HUES64 (cell line): Measurements from ENCODE around the gene TROAP.

Experiments used
- H3K27ac ChIP-seq: 2 replicates; pipeline ENCODE4 v1.7.0; 2013; ENCODE audit warnings: low read depth, low read length, inconsistent platforms
- H3K27me3 ChIP-seq: 2 replicates; pipeline ENCODE4 v1.6.1; 2013; ENCODE audit warnings: mild to moderate bottlenecking, low read length; ENCODE audit not compliant: insufficient read depth
- H3K36me3 ChIP-seq: 2 replicates; pipeline ENCODE4 v1.6.1; 2013; ENCODE audit warnings: mild to moderate bottlenecking, low read length; ENCODE audit not compliant: insufficient read depth
- H3K4me1 ChIP-seq: 2 replicates; pipeline ENCODE4 v1.6.1; 2013; ENCODE audit warnings: mild to moderate bottlenecking, low read length, moderate library complexity; ENCODE audit not compliant: insufficient read depth
- H3K4me3 ChIP-seq: 2 replicates; pipeline ENCODE4 v1.5.1; 2013; ENCODE audit warnings: mild to moderate bottlenecking, low read length, moderate library complexity
- H3K9ac ChIP-seq: 2 replicates; pipeline ENCODE4 v1.6.1; 2013; ENCODE audit warnings: mild to moderate bottlenecking, low read depth, low read length
- H3K9me3 ChIP-seq: 2 replicates; pipeline ENCODE4 v1.6.1; 2013; ENCODE audit warnings: low read depth, low read length; ENCODE audit not compliant: insufficient read depth
- WGBS: fragments of 150-250, 120-280 bp; methylation state at CpG from one replicate; pipeline ENCODE4 v1.1.7; 2013; ENCODE audit warnings: missing lambda C conversion rate; 5-methylcytosine and 5-hydroxymethylcytosine counted together

Gene TROAP

DNA sequence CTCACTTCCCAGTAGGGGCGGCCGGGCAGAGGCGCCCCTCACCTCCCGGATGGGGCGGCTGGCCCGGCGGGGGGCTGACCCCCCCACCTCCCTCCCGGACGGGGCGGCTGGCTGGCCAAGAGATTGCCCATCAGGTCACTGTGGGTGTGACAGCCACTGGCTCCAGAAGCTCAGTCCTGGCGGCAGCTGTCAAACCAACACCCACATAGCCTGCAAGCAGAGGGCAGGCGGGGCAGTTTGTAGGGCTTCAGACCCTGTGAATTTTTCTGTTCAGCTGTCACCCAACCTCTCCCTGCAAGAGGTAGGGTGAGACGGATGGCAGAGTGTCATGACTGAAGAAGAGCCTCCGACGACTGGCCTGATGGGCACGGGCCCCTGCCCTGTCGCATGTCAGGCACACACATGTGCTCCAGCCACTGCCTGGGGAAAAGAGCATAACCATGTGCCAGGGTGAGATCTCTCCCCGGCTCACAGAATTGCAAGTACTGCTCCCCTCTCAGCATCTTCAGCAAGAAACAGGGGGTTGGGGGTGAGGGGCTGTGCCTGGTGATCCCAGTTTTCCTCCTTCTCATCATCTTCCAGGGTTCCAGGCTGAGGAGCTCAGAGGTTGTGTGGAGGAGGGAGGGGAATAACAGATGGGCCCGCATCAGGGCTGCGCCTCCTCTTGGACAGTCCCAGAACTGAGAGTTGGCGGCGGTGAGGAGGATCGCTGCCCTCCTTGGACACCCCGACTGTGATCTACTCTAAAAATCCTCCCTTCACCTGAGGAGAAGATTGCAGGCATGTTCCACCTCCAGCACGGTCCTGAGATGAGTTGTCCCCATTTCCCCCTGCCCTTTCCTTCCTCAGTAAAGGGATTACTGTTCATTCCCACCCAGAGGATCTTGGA lies 39.3 kb upstream of the TROAP start:
- H3K4me3 ChIP-seq, result no peak overlapping the region
- H3K36me3 ChIP-seq, result no peaks in the 10 kb centered on the region
- peaks cover 9% of the 10 kb centered on the region for H3K27me3 ChIP-seq
- peaks cover 17% of the 10 kb centered on the region; the same call in 1 of the 2 replicates for H3K4me1 ChIP-seq
- no peak overlapping the region for H3K27ac ChIP-seq
- H3K9ac ChIP-seq, result no peak overlapping the region
- 91% methylated on average over 25 of the region's 25 CpGs for WGBS
- no peaks in the 10 kb centered on the region for H3K9me3 ChIP-seq

DNA sequence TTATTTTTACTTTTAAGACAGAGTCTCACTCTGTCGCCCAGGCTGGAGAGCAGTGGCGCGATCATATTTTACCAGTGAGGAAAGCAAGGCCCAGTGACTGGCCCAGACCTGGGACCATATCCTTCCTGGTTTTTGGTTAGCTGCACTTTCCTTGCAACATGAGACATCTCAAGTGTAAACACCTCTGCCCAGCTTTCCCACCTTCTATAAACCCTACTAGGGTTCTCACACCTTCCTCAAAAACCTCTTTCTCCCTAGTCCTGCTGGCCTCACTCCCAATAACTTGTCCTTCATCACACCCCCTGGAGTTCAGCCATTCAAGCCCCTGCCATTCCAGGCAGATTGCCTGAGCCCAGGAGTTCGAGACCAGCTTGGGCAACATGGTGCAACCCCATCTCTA lies 38.4 kb upstream of the TROAP start:
- Histone ChIP-seq H3K9me3 (no peaks in the 10 kb centered on the region), H3K9ac (no peak overlapping the region), H3K27ac (no peak overlapping the region), H3K4me1 (peaks cover 13% of the 10 kb centered on the region; the same call in 1 of the 2 replicates), H3K27me3 (peaks cover 9% of the 10 kb centered on the region), H3K4me3 (no peak overlapping the region), H3K36me3 (no peaks in the 10 kb centered on the region)
- 94% methylated on average over 4 of the region's 4 CpGs for WGBS

- no peak overlapping the region for H3K9ac ChIP-seq
- no peak overlapping the region for H3K4me3 ChIP-seq
- no peaks in the 10 kb centered on the region for H3K9me3 ChIP-seq
- H3K4me1 ChIP-seq, result 0 out of 2 replicates have a peak, but pooled peaks cover 3% of the 10 kb centered on the region
- 65% methylated on average over 6 of the region's 6 CpGs for WGBS
- H3K27me3 ChIP-seq, result peaks cover 29% of the 10 kb centered on the region
- H3K27ac ChIP-seq, result no peak overlapping the region
- H3K36me3 ChIP-seq, result no peaks in the 10 kb centered on the region
Measured at GRCh38 chr12:49287876-49288275, 35.2 kb upstream of the TROAP start.

DNA sequence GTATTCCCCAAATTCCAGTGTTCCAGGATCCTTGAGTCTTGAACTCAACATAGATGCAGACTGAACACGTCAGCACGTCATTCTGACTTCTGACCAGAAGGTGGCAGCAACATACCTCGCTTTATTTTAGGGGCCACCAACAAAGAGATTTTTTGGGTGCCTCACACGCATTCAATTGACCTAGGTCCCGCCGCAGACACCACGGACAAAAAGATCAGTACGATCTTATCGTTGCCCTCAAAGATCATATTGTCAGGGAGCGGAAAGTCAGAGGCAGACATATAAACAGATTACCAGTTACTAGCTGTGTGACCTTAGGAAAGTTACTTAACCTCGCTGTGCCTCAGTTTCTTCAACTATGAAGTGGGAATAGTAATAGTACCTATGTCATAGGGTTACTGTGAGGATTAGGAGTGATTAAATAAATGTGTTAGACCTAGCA lies 34.6 kb upstream of the TROAP start:
- H3K9ac ChIP-seq, result no peak overlapping the region
- no peak overlapping the region for H3K4me3 ChIP-seq
- 0 out of 2 replicates have a peak, but pooled peaks cover 3% of the 10 kb centered on the region for H3K4me1 ChIP-seq
- no peaks in the 10 kb centered on the region for H3K36me3 ChIP-seq
- H3K9me3 ChIP-seq, result no peaks in the 10 kb centered on the region
- no peak overlapping the region for H3K27ac ChIP-seq
- 20% methylated on average over 11 of the region's 11 CpGs for WGBS
- H3K27me3 ChIP-seq, result peaks cover 35% of the 10 kb centered on the region

GRCh38 chr12:49288922-49289555 lies 34.0 kb upstream of the TROAP start:
- H3K27me3 ChIP-seq, result peaks cover 41% of the 10 kb centered on the region
- H3K4me3 ChIP-seq, result no peak overlapping the region
- no peak overlapping the region for H3K9ac ChIP-seq
- peaks cover 8% of the 10 kb centered on the region; the same call in 1 of the 2 replicates for H3K4me1 ChIP-seq
- WGBS, result 82% methylated on average over 9 of the region's 9 CpGs
- no peaks in the 10 kb centered on the region for H3K36me3 ChIP-seq
- no peak overlapping the region for H3K27ac ChIP-seq
- H3K9me3 ChIP-seq, result no peaks in the 10 kb centered on the region

GRCh38 chr12:49292729-49293055 lies 30.4 kb upstream of the TROAP start:
- Histone ChIP-seq H3K4me1 (peaks cover 17% of the 10 kb centered on the region; the same call in 1 of the 2 replicates), H3K9me3 (no peaks in the 10 kb centered on the region), H3K9ac (no peak overlapping the region), H3K4me3 (no peak overlapping the region), H3K27ac (no peak overlapping the region), H3K27me3 (peaks cover 71% of the 10 kb centered on the region), H3K36me3 (no peaks in the 10 kb centered on the region)
- 72% methylated on average over 7 of the region's 7 CpGs for WGBS

- 25% methylated on average over 18 of the region's 18 CpGs for WGBS
- Histone ChIP-seq H3K9me3 (no peaks in the 10 kb centered on the region), H3K27ac (no peak overlapping the region), H3K9ac (no peak overlapping the region), H3K36me3 (no peaks in the 10 kb centered on the region), H3K4me1 (peaks cover 17% of the 10 kb centered on the region; the same call in 1 of the 2 replicates), H3K27me3 (peaks cover 74% of the 10 kb centered on the region), H3K4me3 (peak overlapping the region; percentile 31; the same call in 1 of the 2 replicates)
Measured at GRCh38 chr12:49293056-49293956, 29.7 kb upstream of the TROAP start.

GRCh38 chr12:49294086-49294803 lies 28.8 kb upstream of the TROAP start:
- Histone ChIP-seq H3K27ac (no peak overlapping the region), H3K9me3 (no peaks in the 10 kb centered on the region), H3K4me3 (no peak overlapping the region), H3K9ac (no peak overlapping the region), H3K4me1 (peaks cover 17% of the 10 kb centered on the region; the same call in 1 of the 2 replicates), H3K27me3 (peaks cover 83% of the 10 kb centered on the region), H3K36me3 (no peaks in the 10 kb centered on the region)
- 43% methylated on average over 8 of the region's 8 CpGs for WGBS

DNA sequence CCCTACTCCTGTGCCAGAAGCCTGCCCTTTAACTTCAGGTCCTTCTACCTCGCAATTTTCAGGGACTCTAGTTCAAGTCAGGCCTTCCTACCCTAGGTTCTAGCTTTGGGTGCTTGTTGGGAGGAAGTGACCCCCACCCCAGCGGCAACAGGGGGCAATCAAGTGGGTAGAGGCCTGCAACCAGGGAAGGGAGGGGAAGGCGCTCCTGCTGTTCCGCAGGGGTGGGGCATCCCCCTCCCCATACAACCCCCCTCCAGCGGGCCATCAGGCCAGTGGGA lies 28.3 kb upstream of the TROAP start:
- Histone ChIP-seq H3K9ac (no peak overlapping the region), H3K27ac (no peak overlapping the region), H3K27me3 (peaks cover 83% of the 10 kb centered on the region), H3K4me3 (peak overlapping the region; percentile 35; the same call in 1 of the 2 replicates), H3K36me3 (no peaks in the 10 kb centered on the region), H3K4me1 (peaks cover 17% of the 10 kb centered on the region; the same call in 1 of the 2 replicates), H3K9me3 (no peaks in the 10 kb centered on the region)
- 26% methylated on average over 4 of the region's 5 CpGs for WGBS

DNA sequence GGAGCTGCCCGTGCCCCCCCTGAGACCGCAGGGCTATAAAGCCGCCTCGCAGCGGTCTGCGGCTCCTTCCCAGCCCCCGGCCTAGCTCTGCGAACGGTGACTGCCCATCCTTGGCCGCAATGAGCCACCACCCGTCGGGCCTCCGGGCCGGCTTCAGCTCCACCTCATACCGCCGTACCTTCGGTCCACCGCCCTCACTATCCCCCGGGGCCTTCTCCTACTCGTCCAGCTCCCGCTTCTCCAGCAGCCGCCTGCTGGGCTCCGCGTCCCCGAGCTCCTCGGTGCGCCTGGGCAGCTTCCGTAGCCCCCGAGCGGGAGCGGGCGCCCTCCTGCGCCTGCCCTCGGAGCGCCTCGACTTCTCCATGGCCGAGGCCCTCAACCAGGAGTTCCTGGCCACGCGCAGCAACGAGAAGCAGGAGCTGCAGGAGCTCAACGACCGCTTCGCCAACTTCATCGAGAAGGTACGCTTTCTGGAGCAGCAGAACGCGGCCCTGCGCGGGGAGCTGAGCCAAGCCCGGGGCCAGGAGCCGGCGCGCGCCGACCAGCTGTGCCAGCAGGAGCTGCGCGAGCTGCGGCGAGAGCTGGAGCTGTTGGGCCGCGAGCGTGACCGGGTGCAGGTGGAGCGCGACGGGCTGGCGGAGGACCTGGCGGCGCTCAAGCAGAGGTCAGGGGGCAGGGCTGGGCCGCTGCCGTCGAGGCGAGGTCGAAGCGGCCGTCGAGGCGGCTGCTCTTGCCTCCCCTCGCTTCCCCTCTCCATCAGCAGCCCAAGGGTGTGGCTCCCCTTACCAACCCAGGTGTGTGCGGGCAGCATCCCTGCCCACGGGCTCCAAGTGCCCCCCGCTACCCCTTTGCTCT lies 27.7 kb upstream of the TROAP start, which contains the start of gene PRPH:
PRPH (plus strand) TSS at position 66 of the 855 bp plus-strand sequence; CDS start at position 120, 54 bp downstream.
- H3K36me3 ChIP-seq, result no peaks in the 10 kb centered on the region
- H3K4me3 ChIP-seq, result peak within 1 kb of the TSS; percentile 35
- peaks cover 81% of the 10 kb centered on the region for H3K27me3 ChIP-seq
- H3K9me3 ChIP-seq, result no peaks in the 10 kb centered on the region
- H3K4me1 ChIP-seq, result peaks cover 17% of the 10 kb centered on the region; the same call in 1 of the 2 replicates
- no peak within 1 kb of the TSS for H3K27ac ChIP-seq
- 5% methylated on average over 82 of the region's 82 CpGs for WGBS
- no peak within 1 kb of the TSS for H3K9ac ChIP-seq
